Hematopoietic multipotent progenitor cell treated with erythropoietin and hydrocortisone succinate and interleukin-3 and kit ligand, for 15 days (in vitro differentiated cells): ENCODE results near the gene CCNK.

Experiments
- DNase-seq: peaks from one replicate; pipeline ENCODE4 v3.0.0-alpha.2; 2015; ENCODE audit warnings: low spot score

Gene CCNK

DNA sequence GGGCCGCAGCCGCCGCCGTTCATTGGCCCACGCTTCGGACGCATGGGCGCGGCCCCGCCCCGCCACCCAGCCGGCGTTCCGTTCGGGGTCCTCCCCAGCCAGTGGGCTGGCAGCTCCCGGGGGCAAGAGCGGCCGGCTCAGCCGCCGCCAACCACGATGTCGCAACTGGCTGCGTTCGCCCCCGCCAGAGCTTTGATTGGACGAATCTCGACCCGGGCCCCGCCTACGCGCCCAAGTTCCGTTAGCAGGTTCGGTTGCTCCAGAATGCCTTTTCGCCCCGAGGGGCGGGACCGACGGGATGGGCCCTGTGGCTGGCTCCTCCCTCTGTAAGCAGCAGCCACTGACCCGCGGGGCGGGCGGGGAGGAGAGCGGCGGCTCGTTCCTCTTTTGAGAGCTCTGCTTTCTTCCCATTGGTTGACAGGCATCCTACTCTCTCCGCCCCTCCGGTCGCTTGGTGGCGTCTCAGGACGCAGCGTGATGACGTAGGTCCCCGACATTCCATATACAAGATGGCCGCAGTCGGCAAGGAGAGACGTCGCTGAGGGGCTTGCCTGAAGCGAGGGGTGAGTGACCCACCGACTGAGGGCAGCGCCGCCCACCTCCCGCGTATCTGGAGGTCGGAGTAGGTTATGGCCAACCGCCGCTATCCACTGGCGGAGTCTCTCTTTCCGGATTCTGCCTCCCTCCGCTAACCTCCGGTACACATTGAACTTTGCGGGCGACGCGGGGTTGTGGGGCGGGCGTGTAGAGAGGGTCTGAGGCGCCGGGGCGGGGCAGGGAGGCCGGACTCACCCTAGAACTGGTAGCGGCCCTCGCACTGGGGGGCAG is at the start of gene CCNK:
CCNK (plus strand) TSS at position 493 of the 828 bp plus-strand sequence. CDS start 11,269 bp downstream, outside the sequence.
- peak; percentile 100 for DNase-seq

DNA sequence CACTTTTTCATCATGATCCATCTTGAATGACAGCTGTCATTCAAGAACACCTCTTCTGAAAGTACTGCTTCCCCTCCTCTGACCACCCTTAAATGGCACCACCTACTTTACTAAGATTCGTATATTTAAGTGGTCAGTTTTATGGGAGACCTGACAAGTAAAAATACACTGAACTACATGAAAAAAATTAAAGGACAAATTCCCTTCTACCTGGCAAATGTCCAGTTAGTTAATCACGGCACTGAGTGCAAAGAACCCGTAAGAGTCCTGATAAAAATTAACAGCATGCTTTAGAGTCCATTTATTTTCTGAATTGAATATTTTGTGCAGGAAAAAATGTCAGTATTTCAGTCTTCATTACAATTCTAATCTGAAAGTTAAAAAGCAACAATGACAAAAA is 49.2 kb upstream of the CCNK start:
- no peak for DNase-seq

DNA sequence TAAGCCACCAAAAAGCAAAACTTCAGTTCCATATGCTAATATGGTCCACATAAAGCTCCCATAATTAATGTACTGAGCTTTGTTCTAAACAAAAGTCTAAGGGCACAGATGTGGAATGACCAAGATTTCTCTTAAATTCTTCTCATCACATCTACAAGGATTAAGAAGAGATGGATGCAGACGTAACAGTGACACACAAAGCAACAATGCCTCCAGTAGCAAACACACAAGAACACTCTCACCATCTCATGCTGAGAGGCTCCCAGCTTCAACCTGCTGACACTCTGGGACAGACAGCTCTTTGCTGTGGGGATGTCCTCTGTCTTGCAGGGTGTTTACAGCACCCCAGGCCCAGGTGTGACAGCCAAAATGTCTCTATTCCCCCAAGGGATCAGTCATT is 48.7 kb upstream of the CCNK start:
- DNase-seq, result no peak

DNA sequence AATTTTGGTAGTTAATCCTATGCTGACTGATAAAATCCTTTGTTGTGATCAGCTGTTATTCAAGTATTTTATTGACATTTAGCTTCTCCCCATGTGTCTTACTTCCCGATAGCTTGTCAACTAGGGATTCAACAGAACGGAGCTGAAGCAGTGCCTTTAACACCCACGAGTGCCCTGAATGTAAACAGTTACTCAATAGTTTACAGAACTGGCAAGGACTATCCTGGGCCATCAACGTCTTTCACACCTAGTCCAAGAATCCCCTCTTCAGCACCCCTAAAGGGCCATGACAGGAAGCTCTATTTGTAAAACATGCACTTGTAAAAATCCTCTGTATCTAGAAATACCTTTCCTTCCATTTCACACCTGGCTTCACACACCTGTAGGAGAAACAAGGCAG is 45.9 kb upstream of the CCNK start:
- no peak for DNase-seq

DNA sequence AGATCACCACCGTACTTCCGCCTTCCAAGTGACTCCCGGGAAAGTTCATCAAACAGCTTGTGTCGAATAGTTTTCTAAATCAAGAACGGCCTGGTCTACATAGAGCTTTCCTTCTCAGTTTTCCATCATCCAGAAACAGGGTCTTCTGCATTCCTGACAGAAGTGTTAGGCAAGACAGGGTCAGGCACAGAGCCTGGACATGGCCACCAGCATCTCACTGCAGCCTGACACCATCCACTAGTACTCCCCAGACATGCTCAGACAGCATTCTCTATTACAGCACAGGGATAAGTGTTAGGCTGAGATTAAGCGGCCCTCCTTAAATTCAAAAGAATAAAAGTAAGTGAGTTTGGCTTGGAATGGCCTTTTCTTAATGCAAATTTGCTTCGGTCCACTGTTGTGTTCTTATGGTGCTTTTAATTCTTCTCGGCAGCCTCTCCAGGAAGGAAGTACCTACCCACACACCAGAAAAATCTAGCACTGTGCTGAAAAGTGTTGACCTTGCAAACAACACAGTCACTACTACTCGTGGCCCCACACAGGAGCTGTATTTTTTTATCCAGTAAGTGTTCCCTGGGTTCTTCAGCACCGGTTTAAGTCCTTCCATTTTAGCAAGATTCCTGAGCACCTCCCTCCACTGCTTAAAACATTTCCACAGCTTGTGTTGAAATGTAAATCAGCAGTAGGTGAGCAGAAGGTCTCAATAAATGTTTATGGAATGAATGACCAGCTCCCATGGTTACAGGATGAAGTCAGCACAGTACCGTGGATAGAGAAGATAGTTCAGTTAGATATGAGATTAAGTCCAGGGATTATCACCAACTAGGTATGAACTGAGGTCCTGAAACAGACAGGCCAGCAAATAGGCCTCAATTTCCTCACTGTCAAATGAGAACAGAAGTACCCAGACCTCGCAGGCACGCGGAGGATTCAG is 44.7 kb upstream of the CCNK start:
- no peak for DNase-seq

DNA sequence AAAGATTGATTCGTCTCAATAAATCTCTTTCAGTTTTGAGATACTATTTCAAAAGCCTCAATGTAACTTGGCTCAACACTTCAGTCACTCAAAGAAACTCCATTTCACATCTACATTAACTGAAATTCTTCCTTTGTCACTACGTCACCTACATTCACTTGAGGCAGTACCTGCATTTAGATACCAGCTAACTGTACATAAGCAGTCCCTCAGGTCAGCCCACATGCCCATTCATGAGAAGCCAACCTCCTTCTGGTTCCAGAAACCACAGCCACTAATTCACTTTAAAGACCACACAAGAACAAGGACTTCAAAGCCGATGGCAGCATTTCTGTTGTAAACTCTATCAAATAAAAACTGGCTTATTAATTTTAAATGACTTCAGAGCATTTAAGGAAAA is 43.5 kb upstream of the CCNK start:
- no peak for DNase-seq

DNA sequence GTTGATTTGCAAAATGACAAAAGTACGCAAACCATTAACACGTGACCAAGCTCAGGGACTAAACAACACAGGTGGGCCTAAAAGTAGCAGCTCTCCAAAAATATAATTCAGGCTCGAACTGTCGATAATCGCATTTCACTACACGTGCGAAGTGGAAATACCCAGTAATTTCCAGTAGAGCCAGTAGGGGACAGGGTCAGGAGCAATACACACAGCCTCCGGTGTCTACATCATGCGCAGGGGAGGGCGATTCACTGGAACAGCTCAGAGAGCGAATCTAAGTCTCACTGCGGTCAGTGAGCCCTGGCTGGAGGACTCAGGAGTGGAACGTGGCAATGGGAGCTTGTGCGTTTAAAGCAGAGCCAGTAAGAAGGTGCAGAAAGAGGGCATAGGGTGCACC is 40.9 kb upstream of the CCNK start:
- no peak for DNase-seq

DNA sequence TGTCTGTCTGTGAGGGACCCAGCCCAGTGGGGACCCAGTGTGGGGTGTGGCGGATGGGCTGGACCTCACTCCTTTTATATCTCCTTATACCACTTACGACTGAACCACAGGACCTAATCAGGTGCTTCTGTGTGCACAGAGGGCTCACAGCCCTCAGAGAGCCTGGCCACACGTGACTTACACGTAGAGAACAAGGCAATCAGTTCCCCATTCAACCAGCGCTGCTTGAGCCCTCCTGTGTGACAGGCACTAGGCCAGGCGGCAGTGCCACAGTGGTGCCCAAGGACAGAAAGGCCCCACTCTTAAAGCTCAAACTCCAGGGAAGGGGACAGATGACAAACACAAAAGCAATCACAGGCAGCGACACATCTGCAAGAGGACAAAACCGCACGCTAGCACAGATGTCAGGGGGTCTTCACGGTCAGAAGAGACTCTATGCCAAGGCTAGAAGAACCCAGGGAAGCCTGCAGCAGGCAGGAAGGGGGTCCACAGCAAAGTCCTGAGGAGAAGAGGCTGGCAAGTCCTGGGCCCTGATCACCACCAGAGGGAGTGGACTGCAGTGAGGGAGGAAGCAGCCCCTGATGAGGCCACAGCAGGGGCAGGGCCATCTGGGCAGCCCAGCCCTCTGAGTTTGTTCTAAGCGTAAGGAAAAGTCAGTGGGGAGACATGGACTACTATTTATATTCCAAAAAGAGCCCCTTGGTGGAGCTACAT is 39.9 kb upstream of the CCNK start:
- no peak for DNase-seq

DNA sequence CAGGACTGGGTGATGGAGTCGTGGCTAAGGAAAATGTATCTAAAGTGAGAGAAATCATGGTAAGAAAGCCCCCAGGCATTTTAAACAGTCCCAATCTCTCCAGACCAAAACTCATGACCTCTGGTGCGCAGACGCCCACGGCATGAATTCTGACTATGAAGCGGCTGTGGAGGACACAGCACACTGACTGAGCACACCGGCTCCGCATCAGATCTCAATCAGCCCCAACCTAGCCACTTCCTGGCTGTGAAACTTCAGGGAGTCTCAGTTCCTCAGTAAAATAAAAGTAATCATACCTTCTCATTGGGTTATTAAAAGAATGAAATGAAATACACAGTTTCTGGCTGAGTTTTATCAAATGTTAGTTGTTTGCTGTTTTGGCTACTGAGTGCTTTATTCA is 39.3 kb upstream of the CCNK start:
- DNase-seq, result no peak

DNA sequence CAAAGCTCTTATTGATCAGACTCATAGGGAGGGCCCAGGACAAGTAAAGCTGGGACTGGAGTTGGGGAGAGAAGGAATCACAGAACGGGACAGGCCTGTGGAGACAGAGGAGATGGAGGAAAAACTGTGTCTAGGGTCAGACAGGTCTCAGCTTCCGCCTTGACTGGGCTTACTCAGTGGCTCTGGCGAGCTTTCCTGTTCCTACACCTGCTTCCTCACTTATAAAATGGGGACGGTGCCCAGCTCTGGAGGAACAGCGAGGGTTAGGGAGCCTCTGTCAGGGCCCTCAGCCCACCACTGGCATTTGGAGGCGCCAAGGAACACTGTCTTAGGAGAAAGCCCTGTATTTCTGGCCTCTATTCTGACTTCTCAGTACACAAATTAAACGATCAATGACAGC is 35.3 kb upstream of the CCNK start:
- DNase-seq, result no peak

DNA sequence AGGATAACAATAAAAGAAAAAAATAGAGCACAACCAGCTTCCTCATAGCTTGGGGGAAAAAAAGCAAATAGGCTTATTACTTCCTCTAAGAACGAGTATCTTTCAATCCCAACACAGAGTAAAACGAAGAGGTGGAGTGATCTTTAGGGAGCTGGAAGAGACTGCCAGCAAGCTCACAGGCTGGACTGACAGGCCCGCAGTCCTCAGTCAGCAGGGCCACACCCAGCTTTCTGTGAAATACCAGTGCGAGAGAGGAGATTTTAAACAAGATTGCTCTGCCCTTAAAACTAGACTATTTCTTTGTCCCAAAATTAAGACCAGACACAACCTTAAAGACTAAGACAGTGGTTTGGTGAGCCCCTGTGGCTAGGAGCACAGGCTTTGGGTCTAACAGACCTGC is 33.5 kb upstream of the CCNK start:
- no peak for DNase-seq

DNA sequence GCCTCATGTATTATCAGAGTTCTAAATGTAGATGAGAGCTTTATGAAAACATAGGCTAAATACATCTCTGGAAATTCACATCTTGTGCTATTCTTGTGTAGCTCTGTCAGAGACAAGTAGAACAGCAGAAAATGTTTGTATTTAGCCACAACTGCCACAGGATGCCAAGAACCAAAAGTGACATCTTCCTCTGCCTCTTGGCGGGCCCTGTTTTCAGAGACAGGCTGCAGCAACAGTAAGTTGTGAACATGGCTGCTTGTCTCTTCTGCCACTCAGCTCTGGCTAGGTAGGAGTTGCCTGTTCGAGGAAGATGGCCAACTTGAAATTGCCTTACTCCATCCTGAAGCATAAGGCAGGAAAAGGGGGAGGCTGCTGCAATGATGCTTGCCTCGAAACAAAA is 30.9 kb upstream of the CCNK start:
- no peak for DNase-seq

DNA sequence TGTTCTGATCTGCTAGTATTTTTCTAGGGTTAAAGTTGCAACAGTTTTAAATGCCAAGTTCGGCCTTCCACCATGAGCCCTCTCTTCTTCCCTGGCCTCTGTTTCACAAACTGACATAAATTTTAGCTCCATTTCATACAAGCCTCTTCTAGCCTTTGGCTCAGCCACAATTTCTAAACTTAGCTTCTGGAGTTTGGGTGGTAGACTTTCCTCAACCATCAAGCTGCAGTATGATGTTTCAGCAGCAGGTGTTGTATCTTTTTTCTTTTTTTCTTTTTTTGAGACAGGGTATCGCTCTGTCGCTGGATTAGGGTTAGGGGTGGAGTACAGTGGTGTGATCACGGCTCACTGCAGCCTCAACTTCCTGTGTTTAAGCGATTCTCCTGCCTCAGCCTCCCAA is 30.0 kb upstream of the CCNK start:
- DNase-seq, result no peak

DNA sequence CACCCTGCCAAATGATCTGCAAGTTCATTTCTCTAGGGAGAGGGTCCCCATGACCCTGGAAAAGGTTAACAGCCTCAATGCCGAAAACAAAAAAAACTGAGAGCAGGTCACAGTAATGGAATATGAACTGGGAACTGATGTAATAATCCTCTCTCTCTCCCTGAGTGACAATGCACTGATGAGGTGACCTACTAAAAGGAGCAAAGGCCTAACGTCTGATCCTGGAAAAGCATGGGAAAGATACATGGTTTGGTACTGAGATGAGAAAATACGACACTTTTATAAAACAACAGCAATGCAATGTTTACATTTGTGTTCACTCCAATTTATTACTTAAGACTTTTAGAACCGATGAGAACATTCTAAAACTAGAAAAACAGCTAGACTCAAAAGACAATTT is 28.2 kb upstream of the CCNK start:
- no peak for DNase-seq

DNA sequence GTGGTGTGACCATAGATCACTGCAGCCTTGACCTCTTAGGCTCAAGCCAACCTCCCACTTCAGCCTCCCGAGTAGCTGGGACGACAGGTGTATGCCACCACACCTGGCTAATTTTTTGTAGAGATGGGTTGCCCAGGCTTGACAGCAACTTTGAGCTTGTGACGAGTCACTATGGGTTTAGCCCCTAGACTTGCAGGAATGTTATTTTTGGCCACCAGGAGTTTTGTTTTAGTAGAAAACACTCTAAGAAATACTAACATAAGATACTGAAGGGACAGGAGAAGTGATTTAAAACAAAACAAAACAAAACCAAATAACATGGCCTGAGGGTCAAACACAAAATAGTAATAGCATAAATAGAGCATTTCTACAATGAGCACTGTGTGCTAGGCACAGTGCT is 27.0 kb upstream of the CCNK start:
- DNase-seq, result no peak

DNA sequence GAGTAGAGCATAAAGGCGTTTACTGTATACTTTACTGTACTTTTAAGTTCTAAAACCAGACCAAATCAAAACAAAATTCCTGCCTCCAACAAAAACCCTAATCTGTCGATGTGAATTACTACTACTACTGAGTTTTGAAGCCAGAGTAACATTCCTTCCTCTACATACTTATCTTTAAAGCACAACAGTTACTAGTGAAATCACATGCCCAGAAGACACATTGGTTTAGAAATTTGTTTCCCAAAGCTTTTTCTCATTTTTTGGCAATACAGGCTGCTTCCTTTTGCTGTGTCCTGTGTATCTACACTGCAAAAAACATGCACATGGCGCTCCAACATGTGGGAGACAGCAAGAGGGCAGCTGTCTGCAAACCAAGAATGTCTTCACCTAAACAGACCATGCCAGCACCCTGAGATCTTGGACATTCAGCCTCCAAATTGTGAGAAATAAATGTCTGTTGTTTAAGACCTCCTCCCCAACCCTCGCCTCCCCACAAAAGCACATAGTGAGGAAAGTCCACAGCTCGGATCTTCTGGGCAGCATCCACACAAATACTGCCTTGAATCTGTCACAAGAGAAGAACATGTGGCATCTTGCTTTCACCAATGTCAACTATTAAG is 21.6 kb upstream of the CCNK start:
- no peak for DNase-seq

DNA sequence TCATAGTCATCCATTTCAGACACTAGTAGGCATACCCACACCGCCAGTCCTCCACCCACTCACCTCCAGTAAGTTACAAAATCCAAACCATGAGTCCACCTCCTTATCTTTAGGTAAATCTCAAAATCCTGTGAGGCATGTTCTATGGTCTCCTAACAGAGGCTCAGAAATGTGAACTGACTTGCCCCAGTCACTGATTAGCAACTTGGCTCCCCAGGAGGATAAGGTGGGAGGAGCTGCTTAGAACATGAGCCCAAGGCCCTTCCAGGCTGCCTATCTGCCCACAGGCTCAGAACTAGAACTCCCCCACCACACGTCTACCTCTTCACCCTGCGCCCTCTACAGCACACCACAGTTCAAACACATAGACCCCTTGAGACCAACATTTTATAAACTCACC is 20.4 kb upstream of the CCNK start:
- DNase-seq, result no peak

DNA sequence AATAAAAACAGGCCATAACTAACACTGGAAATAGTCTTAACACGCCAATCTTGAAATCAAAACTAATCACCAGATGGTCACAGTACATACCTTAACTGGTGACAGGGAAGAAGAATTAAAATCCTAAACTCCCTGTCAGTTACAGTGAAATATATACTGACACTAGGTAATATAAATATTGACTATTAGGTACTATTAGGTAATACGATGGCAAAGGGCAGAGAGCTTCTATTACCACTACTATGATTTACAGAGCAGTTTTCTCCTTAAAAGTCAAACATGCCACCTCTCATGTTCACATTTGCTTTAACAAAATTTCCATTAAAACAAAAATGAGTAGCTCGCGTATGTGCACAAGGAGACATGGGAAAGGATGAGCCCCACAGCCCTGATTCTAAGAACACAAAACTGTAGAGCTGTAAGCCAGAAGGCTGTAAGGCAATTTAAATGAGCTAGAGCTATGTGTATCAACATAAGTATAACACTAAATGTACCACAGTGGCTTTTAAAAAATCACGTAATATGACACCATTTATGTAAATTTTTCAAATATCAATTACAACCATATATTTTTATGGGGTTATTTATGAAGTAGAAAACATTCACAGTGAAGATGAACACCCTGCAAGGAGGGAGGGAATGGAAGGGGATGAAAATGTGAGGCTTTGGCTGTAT is 19.7 kb upstream of the CCNK start:
- DNase-seq, result no peak

DNA sequence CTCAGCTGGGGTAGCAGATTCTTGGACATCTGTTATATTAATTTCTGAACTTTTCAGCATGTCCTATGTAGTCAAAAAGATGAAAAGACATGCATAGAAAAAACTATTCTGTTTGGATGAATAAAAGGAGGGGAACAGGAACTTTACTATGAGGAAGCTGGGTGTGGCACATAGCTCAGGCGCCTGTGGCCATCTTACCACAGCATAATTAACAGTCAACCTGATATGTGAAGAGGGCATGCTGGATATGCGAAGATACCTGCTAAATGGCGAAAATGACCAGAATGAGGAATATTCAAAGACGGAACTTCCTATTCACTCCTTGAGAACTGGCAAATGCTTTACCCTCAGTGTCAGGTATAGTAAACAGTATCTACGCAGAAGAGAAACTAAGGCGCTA is 19.0 kb upstream of the CCNK start:
- no peak for DNase-seq

DNA sequence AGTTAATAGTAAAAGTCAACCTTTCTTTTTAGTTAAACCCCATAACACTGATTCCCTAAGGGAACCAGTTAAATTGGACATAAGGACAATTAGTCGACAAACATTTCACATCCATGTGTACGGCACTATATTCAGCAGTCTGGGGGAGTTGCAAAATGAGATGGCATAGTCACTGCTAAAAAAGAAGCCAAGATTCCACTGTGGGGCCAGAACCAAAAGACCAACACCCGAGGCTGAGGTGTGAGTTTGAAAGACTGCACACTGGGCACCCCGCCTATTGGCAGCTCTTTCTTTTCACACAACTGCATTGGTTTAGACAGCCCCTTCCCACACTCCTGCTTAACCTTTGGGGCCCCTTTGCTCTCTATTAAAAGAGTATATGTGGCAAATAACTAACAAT is 17.2 kb upstream of the CCNK start:
- no peak for DNase-seq

DNA sequence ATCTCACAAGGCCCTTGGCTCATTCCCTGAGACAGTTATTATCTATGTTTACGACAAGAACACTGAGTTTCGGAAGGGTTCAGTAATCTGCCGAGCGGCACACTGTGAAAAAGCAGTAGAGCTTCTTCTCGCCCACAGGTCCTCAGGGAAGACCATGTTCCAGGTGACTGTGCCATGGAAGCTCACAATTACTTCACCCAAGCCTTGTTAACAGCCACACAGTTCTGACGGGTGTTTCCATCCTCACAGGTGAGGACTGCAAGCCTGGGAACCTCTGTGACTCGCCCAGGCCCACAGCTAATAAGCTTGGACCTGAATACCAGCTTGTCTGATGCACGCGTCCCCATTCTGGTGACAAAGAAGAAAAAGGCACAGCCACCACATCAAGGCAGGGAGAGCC is 15.9 kb upstream of the CCNK start:
- DNase-seq, result no peak

DNA sequence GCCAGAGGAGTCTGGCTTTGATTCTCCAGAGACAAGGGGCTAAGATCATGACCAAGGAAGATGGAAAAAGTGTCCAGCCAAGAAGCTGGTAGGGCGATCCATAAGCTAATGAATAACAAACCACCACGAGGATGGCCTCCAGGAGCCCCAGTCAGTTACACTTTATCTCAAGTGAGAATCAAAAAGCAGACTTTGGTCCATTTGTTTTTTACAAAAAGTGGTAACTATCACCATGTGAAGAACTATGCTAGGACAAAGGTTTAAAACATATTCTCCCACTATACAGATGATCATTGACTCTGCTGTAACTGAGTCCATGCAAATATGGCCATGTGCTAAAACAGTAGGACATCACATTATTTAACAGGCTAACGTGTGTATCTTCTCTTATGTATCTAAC is 14.5 kb upstream of the CCNK start:
- DNase-seq, result no peak
